Activated CD4-positive, alpha-beta T cell treated with anti-CD3 and anti-CD28 coated beads, Interleukin-2, amount 10 ng/mL, durations not matched to agents 24 days and 14 days (primary cell): ENCODE measurements around the gene DLL3. TPM values are rescaled to one million over a fixed set of nuclear protein-coding genes. Genes with fewer than 3 reads are reported as not detected.
"Not testable (repeated sequence)": the region's sequence is repeated elsewhere in the genome, so short reads cannot be mapped to it uniquely, and the experiment has no call there.

Experiments
- DNase-seq: peaks from one replicate; pipeline ENCODE4 v3.0.0; 2022
- H3K27ac Mint-ChIP-seq: one replicate; pipeline ENCODE4 v1.8.0; 2022; ENCODE audit warnings: mild to moderate bottlenecking, mixed read lengths
- H3K27me3 Mint-ChIP-seq: one replicate; pipeline ENCODE4 v1.8.0; 2022; ENCODE audit warnings: mixed read lengths
- H3K36me3 Mint-ChIP-seq: one replicate; pipeline ENCODE4 v1.8.0; 2022; ENCODE audit warnings: low read depth, mild to moderate bottlenecking, mixed read lengths
- H3K4me1 Mint-ChIP-seq: one replicate; pipeline ENCODE4 v1.8.0; 2021; ENCODE audit warnings: mixed read lengths
- H3K4me3 Mint-ChIP-seq: one replicate; pipeline ENCODE4 v1.8.0; 2022; ENCODE audit warnings: mild to moderate bottlenecking, moderate library complexity, mixed read lengths
- H3K9me3 Mint-ChIP-seq: one replicate; pipeline ENCODE4 v1.8.0; 2021; ENCODE audit warnings: mixed read lengths
- intact Hi-C: fragments of 100-400 bp; cut with micrococcal nuclease; formaldehyde crosslinking; loops from one replicate; pipeline ENCODE4 v1.15.1; 2023
- total RNA-seq: library from RNA; stranded (reverse); gene quantifications from 2 replicates; pipeline ENCODE4 v1.2.3, GENCODE V29; 2022

Gene DLL3
- total RNA-seq, 1 donor from 2014 or later: 2.2 TPM

DNA sequence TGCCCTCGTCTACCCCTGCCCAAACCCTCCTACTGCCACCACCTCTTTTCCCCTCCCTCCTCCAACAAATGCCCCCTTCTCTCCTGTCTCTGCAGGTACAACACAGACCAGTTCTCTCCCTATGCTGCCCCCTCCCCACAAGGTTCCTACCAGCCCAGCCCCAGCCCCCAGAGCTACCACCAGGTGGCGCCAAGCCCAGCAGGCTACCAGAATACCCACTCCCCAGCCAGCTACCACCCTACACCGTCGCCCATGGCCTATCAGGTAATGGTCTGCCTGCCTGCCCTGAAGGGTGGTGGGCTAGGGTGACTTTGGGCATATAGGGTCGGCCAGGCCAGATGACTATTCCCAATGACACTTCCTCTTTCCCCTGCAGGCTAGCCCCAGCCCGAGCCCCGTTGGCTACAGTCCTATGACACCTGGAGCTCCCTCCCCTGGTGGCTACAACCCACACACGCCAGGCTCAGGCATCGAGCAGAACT is 24.6 kb upstream of the DLL3 start:
- Mint-ChIP-seq H3K27me3 (no peaks in the 10 kb centered on the region), H3K4me3 (no peak overlapping the region), H3K4me1 (peaks cover 17% of the 10 kb centered on the region), H3K9me3 (no peaks in the 10 kb centered on the region), H3K27ac (no peak overlapping the region), H3K36me3 (peaks cover 65% of the 10 kb centered on the region)
- intact Hi-C loops: loop anchor here (1.0 kb wide), 1 partner anchor 58 kb away; the partner anchor contains the start of gene EID2B
- DNase-seq: peak; percentile 92

DNA sequence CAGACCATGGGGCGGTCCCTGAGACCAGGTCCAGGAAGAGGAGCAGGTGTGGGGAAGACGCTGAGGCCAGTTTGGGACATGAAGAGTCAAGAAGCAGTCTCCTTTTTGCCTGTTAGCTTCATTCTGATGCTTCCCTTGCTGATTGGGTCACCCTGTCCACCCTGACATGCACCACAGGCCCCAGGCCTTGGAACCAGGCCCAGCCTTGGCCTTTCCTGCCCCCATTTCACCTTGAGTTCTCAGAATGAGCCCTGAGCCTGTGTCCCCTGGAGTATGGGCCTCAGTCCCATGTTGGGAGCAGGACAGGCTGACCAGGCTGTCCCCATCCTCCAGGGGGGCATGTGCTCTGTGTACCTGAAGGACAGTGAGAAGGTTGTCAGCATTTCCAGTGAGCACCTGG is 23.0 kb upstream of the DLL3 start:
- Mint-ChIP-seq H3K4me3 (no peak overlapping the region), H3K9me3 (no peaks in the 10 kb centered on the region), H3K27me3 (no peaks in the 10 kb centered on the region), H3K4me1 (peaks cover 25% of the 10 kb centered on the region), H3K36me3 (peaks cover 49% of the 10 kb centered on the region), H3K27ac (no peak overlapping the region)
- DNase-seq: no peak
- intact Hi-C loops: no loop called here

GRCh38 chr19:39479319-39479801 is 19.4 kb upstream of the DLL3 start:
- peaks cover 21% of the 10 kb centered on the region for H3K4me1 Mint-ChIP-seq
- H3K27me3 Mint-ChIP-seq, intact Hi-C loops, H3K9me3 Mint-ChIP-seq, DNase-seq: not testable (repeated sequence)
- H3K27ac Mint-ChIP-seq: peak overlapping the region; percentile 94
- H3K36me3 Mint-ChIP-seq: peaks cover 34% of the 10 kb centered on the region
- peak overlapping the region; percentile 92 for H3K4me3 Mint-ChIP-seq

GRCh38 chr19:39479916-39480315 is 18.8 kb upstream of the DLL3 start:
- Mint-ChIP-seq H3K27ac (peak overlapping the region; percentile 94), H3K4me1 (peaks cover 21% of the 10 kb centered on the region), H3K36me3 (peaks cover 28% of the 10 kb centered on the region), H3K27me3 (no peaks in the 10 kb centered on the region), H3K4me3 (peak overlapping the region; percentile 92), H3K9me3 (no peaks in the 10 kb centered on the region)
- no peak for DNase-seq
- intact Hi-C loops: loop anchor here (1.0 to 2.0 kb wide), 3 partner anchors 23 to 89 kb away; partner anchors contain the start of genes MED29, PAF1 and SUPT5H

- H3K36me3 Mint-ChIP-seq: peaks cover 27% of the 10 kb centered on the region
These were observed 18.2 kb upstream of the DLL3 start, which contains the start of gene TIMM50 for GRCh38 chr19:39480337-39481228. TIMM50 (plus strand) TSS chr19:39480838; CDS start chr19:39480854, 16 bp downstream.

GRCh38 chr19:39481229-39481545 is 17.6 kb upstream of the DLL3 start:
- peak overlapping the region; percentile 92 for H3K4me3 Mint-ChIP-seq
- H3K27me3 Mint-ChIP-seq: no peaks in the 10 kb centered on the region
- peaks cover 21% of the 10 kb centered on the region for H3K4me1 Mint-ChIP-seq
- peaks cover 29% of the 10 kb centered on the region for H3K36me3 Mint-ChIP-seq
- H3K27ac Mint-ChIP-seq: peak overlapping the region; percentile 94
- no peaks in the 10 kb centered on the region for H3K9me3 Mint-ChIP-seq
- intact Hi-C loops: loop anchor here (2.0 kb wide), 1 partner anchor 22 kb away; no protein-coding TSS in a partner anchor
- DNase-seq: no peak

More at GRCh38 chr19:39480337-39481228, 18.2 kb upstream of the DLL3 start, which contains the start of gene TIMM50:
- peak; percentile 99 for DNase-seq
- intact Hi-C loops: loop anchor here (1.0 to 2.0 kb wide), 3 partner anchors 22 to 89 kb away; partner anchors contain the start of genes MED29, PAF1 and SUPT5H
- Mint-ChIP-seq H3K4me1 (peaks cover 21% of the 10 kb centered on the region), H3K27me3 (no peaks in the 10 kb centered on the region), H3K4me3 (peak within 1 kb of the TSS; percentile 92), H3K27ac (peak within 1 kb of the TSS; percentile 94), H3K9me3 (no peaks in the 10 kb centered on the region)

GRCh38 chr19:39481676-39482075 is 17.1 kb upstream of the DLL3 start:
- intact Hi-C loops: loop anchor here (2.0 kb wide), 1 partner anchor 21 kb away; no protein-coding TSS in a partner anchor
- Mint-ChIP-seq H3K9me3 (no peaks in the 10 kb centered on the region), H3K4me1 (peaks cover 21% of the 10 kb centered on the region), H3K27ac (peak overlapping the region; percentile 94), H3K36me3 (peaks cover 29% of the 10 kb centered on the region), H3K27me3 (no peaks in the 10 kb centered on the region), H3K4me3 (peak overlapping the region; percentile 92)
- no peak for DNase-seq

DNA sequence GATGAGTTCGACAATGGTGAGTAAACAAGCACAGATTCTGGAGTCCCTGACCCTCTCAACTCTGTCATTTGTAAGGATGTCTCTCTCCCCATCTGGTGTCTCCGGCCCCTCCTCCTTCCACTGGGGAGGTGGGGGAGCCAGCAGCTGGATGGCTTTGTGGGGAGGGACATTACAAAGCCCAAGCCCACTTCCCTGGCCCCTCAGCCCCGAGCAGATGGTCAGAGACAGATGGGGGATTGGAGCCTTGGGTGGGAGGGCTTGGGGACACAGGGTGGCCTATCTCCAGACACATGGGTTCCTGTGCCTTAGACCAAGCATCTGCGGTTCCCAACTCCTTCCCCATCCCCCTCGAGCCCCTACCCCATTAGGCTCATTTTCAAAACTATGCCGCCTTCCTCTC is 15.6 kb upstream of the DLL3 start:
- H3K27me3 Mint-ChIP-seq: no peaks in the 10 kb centered on the region
- peaks cover 32% of the 10 kb centered on the region for H3K36me3 Mint-ChIP-seq
- intact Hi-C loops: no loop called here
- H3K9me3 Mint-ChIP-seq: no peaks in the 10 kb centered on the region
- H3K4me1 Mint-ChIP-seq: peaks cover 21% of the 10 kb centered on the region
- H3K27ac Mint-ChIP-seq: no peak overlapping the region
- DNase-seq: no peak
- H3K4me3 Mint-ChIP-seq: peak overlapping the region; percentile 62

- Mint-ChIP-seq H3K4me3 (no peak overlapping the region), H3K27me3 (no peaks in the 10 kb centered on the region), H3K4me1 (no peaks in the 10 kb centered on the region), H3K27ac (no peak overlapping the region), H3K36me3 (peaks cover 36% of the 10 kb centered on the region), H3K9me3 (no peaks in the 10 kb centered on the region)
- intact Hi-C loops: no loop called here
- DNase-seq: no peak
These were observed 9.0 kb upstream of the DLL3 start for GRCh38 chr19:39489756-39490155.

GRCh38 chr19:39492225-39492624 is 6.5 kb upstream of the DLL3 start:
- H3K4me1 Mint-ChIP-seq: no peaks in the 10 kb centered on the region
- intact Hi-C loops: no loop called here
- no peak overlapping the region for H3K4me3 Mint-ChIP-seq
- DNase-seq: no peak
- peaks cover 21% of the 10 kb centered on the region for H3K36me3 Mint-ChIP-seq
- H3K27me3 Mint-ChIP-seq: peaks cover 14% of the 10 kb centered on the region
- H3K9me3 Mint-ChIP-seq: no peaks in the 10 kb centered on the region
- no peak overlapping the region for H3K27ac Mint-ChIP-seq

GRCh38 chr19:39492788-39493187 is 6.0 kb upstream of the DLL3 start:
- Mint-ChIP-seq H3K36me3 (peaks cover 20% of the 10 kb centered on the region), H3K27ac (no peak overlapping the region), H3K27me3 (peaks cover 20% of the 10 kb centered on the region), H3K4me1 (no peaks in the 10 kb centered on the region), H3K9me3 (no peaks in the 10 kb centered on the region), H3K4me3 (no peak overlapping the region)
- DNase-seq: no peak
- intact Hi-C loops: no loop called here

DNA sequence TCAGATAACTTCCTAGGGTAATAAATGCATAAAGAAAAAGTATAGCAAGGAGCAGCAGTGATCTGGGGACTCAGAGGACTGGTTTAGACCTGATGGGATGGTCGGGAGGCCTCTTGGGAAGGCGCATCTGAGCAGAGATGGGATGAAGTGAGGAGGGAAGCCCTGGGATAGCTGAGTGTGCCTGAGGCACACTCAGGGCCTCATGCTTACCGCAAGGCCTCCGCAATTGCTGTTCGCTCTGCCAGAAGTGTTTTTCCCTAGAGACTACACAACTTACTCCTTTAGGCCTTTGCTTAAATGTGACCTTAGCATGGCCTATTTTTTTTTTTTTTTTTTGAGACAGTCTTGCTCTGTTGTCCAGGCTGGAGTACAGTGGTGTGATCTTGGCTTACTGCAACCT is 4.1 kb upstream of the DLL3 start:
- H3K27ac Mint-ChIP-seq: no peak overlapping the region
- H3K9me3 Mint-ChIP-seq: no peaks in the 10 kb centered on the region
- no peak overlapping the region for H3K4me3 Mint-ChIP-seq
- intact Hi-C loops: no loop called here
- peaks cover 11% of the 10 kb centered on the region for H3K4me1 Mint-ChIP-seq
- DNase-seq: no peak
- H3K27me3 Mint-ChIP-seq: peaks cover 32% of the 10 kb centered on the region
- peaks cover 9% of the 10 kb centered on the region for H3K36me3 Mint-ChIP-seq

DNA sequence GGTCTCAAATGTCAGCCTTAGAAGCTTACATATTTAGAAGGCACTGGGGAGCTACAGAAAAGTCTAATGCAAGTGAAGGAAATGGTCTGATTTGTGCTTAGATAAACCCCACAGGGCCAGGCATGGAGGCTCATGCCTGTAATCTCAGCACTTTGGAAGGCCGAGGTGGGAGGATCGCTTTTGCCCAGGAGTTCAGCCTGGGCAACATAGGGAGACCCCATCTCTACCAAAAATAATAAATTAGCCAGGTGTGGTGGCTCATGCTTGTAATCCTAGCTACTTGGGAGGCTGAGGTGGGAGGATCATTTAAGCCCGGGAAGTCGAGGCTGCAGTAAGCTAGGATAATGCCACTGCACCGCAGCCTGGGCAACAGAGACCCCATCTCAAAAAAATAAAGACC is 2.7 kb upstream of the DLL3 start:
- peaks cover 43% of the 10 kb centered on the region for H3K27me3 Mint-ChIP-seq
- peaks cover 14% of the 10 kb centered on the region for H3K4me1 Mint-ChIP-seq
- intact Hi-C loops: no loop called here
- no peaks in the 10 kb centered on the region for H3K9me3 Mint-ChIP-seq
- no peak overlapping the region for H3K4me3 Mint-ChIP-seq
- peaks cover 6% of the 10 kb centered on the region for H3K36me3 Mint-ChIP-seq
- H3K27ac Mint-ChIP-seq: peak overlapping the region; percentile 51
- DNase-seq: no peak

DNA sequence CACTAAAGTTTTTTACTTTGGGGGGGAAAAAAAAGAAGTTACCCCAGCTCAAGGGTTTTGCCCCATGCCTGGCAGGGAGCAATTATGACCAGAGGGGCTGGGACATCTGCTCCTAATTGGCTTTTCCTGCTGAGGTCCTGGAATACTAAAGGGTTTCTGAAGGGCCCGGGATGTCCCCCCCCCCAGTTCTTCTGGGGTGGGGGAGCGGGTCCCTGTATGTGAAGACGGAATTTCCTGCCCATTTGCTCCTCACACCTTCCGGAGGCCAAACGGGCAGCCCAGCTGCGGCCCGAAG is 1.1 kb upstream of the DLL3 start:
- intact Hi-C loops: no loop called here
- no peak for DNase-seq
- peaks cover 4% of the 10 kb centered on the region for H3K36me3 Mint-ChIP-seq
- H3K27ac Mint-ChIP-seq: no peak overlapping the region
- no peak overlapping the region for H3K4me3 Mint-ChIP-seq
- peaks cover 48% of the 10 kb centered on the region for H3K27me3 Mint-ChIP-seq
- H3K9me3 Mint-ChIP-seq: no peaks in the 10 kb centered on the region
- H3K4me1 Mint-ChIP-seq: peaks cover 14% of the 10 kb centered on the region
